Common myeloid progenitor, CD34-positive (primary cell): ENCODE results near the gene TRERF1.
"Not testable (repeated sequence)": the region's sequence is repeated elsewhere in the genome, so short reads cannot be mapped to it uniquely, and the experiment has no call there.

Experiments
- CTCF ChIA-PET: fragments of 350-600 bp; sonication (Branson Sonifier 250); formaldehyde crosslinking; loops from one replicate; lab custom pipeline; 2021; ENCODE audit warnings: antibody characterized with exemption; lab: Charles Lee
- POLR2A ChIA-PET: fragments of 350-600 bp; sonication (Branson Sonifier 250); formaldehyde crosslinking; loops from one replicate; lab custom pipeline; 2021; ENCODE audit warnings: antibody characterized with exemption; lab: Charles Lee
- DNase-seq, 3 donors: peaks; one replicate each; pipeline versions ENCODE4 v3.0.0 to v3.0.0-alpha.2; 2013
- H3K27ac ChIP-seq, 2 experiments: 1 replicate in 1 of 2; 2 replicates in 1 of 2; pipeline ENCODE4 v1.7.0; 2013; ENCODE audit warnings: inconsistent platforms in 2 of 2, low read length in 2 of 2, mild to moderate bottlenecking in 2 of 2, low read depth in 1 of 2, moderate library complexity in 1 of 2; ENCODE audit not compliant: severe bottlenecking in 2 of 2, insufficient read depth in 1 of 2, poor library complexity in 1 of 2
- H3K27me3 ChIP-seq, 5 experiments: replicated peaks in 2 of 5; 1 replicate in 3 of 5; 2 replicates in 2 of 5; pipeline versions ENCODE4 v1.6.1 to v1.7.0; 2013; ENCODE audit warnings: low read length in 4 of 5, mild to moderate bottlenecking in 2 of 5, moderate library complexity in 2 of 5, inconsistent platforms in 1 of 5; ENCODE audit not compliant: insufficient read depth in 5 of 5, control insufficient read depth in 4 of 5
- H3K36me3 ChIP-seq, 4 experiments: 1 replicate in 2 of 4; 2 replicates in 2 of 4; pipeline versions ENCODE4 v1.6.1 to v1.7.0; 2013; ENCODE audit warnings: low read length in 3 of 4, control low read depth in 1 of 4, mild to moderate bottlenecking in 1 of 4; ENCODE audit not compliant: control insufficient read depth in 4 of 4, insufficient read depth in 4 of 4
- H3K4me1 ChIP-seq, 4 experiments: 1 replicate in 3 of 4; 2 replicates in 1 of 4; pipeline versions ENCODE4 v1.6.1 to v1.7.1; 2013; ENCODE audit warnings: low read length in 3 of 4, mild to moderate bottlenecking in 3 of 4, control low read depth in 1 of 4, inconsistent platforms in 1 of 4, moderate library complexity in 1 of 4; ENCODE audit not compliant: control insufficient read depth in 4 of 4, insufficient read depth in 4 of 4; ENCODE audit errors: control extremely low read depth in 1 of 4
- H3K4me3 ChIP-seq, 7 experiments: 1 replicate in 4 of 7; 2 replicates in 3 of 7; pipeline versions ENCODE4 v1.5.1 to v1.7.0; 2013; ENCODE audit warnings: mild to moderate bottlenecking in 7 of 7, low read length in 6 of 7, moderate library complexity in 6 of 7, inconsistent platforms in 2 of 7, low read depth in 2 of 7, control low read depth in 1 of 7; ENCODE audit not compliant: insufficient read depth in 4 of 7, control insufficient read depth in 1 of 7; ENCODE audit errors: extremely low read depth in 1 of 7
- H3K9me3 ChIP-seq, 5 experiments: 1 replicate in 4 of 5; 2 replicates in 1 of 5; pipeline versions ENCODE4 v1.6.1 to v1.7.1; 2013; ENCODE audit warnings: low read length in 4 of 5, mild to moderate bottlenecking in 2 of 5, inconsistent platforms in 1 of 5, low read depth in 1 of 5, moderate library complexity in 1 of 5; ENCODE audit not compliant: control insufficient read depth in 4 of 5, insufficient read depth in 2 of 5; ENCODE audit errors: control extremely low read depth in 1 of 5
- WGBS: methylation state at CpG from one replicate; pipeline ENCODE4 v1.1.5; 2013; ENCODE audit not compliant: insufficient coverage; 5-methylcytosine and 5-hydroxymethylcytosine counted together

Gene TRERF1

DNA sequence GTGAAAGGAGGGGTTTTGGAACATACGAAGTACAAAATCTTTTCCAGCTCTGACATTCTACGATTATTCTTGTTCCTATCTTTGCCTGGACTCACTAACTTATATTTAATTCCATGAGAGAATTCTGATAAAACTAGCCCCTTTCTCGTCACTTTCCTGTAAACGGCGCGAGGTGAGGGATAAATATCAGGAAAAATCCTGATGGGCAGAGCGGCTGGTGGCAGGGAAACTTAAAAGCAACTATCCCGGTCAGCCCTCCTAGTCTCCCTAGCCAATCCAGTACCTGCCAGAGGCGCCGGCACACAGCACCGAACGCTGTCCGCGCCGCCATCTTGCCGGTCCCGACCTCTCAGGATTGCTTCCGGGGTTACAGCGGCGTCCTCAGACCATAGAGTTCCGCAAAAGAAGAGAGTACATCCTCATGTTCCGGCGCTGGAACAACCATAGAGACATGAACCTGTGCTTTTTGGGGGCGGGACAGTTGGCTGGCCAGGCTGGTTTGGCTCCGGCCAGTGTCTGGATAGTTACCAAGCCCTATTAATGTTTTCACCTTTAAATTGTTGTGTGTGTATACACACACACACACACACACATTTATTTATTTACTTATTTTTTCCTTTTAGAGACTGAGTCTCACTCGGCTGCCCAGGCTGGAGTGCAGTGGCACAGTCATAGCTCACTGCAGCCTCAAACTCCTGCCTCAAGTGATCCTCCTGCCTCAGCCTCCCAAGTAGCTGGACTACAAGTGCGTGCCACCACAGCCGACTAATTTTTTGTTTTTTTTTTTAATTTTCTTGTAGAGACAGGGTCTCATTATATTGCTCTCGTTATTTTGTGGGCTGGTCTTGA, 234.0 kb downstream of the TRERF1 start, which contains the start of gene MRPS10:
Gene MRPS10 (minus strand): TSS at position 343 of the 849 bp plus-strand sequence. CDS start 12 bp downstream, at position 331.
- Histone ChIP-seq H3K9me3 (no peaks in the 10 kb centered on the region), H3K4me3 (peak within 1 kb of the TSS; percentile 56 to 100 (median 98)), H3K4me1 (peaks cover 4 to 16% (median 8%) of the 10 kb centered on the region in 4 experiments), H3K36me3 (peaks cover 3 to 14% (median 8%) of the 10 kb centered on the region in 4 experiments), H3K27me3 (no peaks in the 10 kb centered on the region), H3K27ac (peak within 1 kb of the TSS; percentile 86 to 92)
- 5% methylated on average over 13 of the region's 29 CpGs for WGBS
- DNase-seq = peak; percentile 95 to 96 (median 96)
- ChIA-PET CTCF (interaction anchor here (0.8 to 1.0 kb wide), 2 partner anchors 9 to 174 kb away, joined by 3 to 5 read pairs; no protein-coding TSS in a partner anchor), POLR2A (no interaction called here)

DNA sequence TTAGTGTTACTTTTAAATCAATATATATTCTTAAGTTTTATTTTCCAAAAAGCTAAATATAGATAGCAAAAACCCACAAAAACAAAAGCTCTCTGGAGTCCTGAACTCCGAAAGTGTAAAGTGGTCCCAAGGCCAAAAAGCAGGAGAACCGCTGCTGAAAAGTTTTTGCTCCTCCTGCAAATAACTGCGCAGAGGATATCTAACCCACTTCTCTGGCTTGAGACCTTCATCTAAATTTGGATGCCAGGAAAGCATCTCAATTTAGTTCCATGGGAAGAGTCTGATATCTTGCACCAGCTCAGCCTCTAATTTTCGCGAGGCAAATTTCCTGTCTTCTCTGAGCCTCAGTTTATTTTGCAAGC, 234.6 kb downstream of the TRERF1 start:
- POLR2A ChIA-PET = no interaction called here
- 4% methylated on average over 3 of the region's 5 CpGs for WGBS
- Histone ChIP-seq H3K36me3 (peaks cover 3 to 19% (median 12%) of the 10 kb centered on the region in 4 experiments), H3K9me3 (no peaks in the 10 kb centered on the region), H3K4me3 (peak overlapping the region; percentile 56 to 100 (median 98)), H3K4me1 (peaks cover 4 to 16% (median 8%) of the 10 kb centered on the region in 4 experiments), H3K27me3 (no peaks in the 10 kb centered on the region), H3K27ac (peak overlapping the region; percentile 86 to 92)
- CTCF ChIA-PET = interaction anchor here (0.8 to 1.7 kb wide), 3 partner anchors 9 to 173 kb away, joined by 3 to 7 read pairs (median 5); no protein-coding TSS in a partner anchor
- peak in 1 of 3 donors; percentile 16 for DNase-seq

- H3K36me3 ChIP-seq = peaks cover 3 to 26% (median 16%) of the 10 kb centered on the region in 4 experiments
- CTCF ChIA-PET = interaction anchor here (1.4 to 1.7 kb wide), 2 partner anchors 14 to 26 kb away, joined by 3 to 7 read pairs; no protein-coding TSS in a partner anchor
- H3K27ac ChIP-seq = peak overlapping the region in 1 of 2 experiments; percentile 92
- 98% methylated on average over 17 of the region's 18 CpGs for WGBS
- DNase-seq, H3K27me3 ChIP-seq, H3K9me3 ChIP-seq, POLR2A ChIA-PET: not testable (repeated sequence)
- peak overlapping the region in 5 of 7 experiments; percentile 90 to 100 (median 98) for H3K4me3 ChIP-seq
- peaks cover 4 to 16% (median 8%) of the 10 kb centered on the region in 4 experiments for H3K4me1 ChIP-seq
Observed at GRCh38 chr6:42216495-42216894, 235.2 kb downstream of the TRERF1 start.

GRCh38 chr6:42212442-42212841, 239.3 kb downstream of the TRERF1 start:
- POLR2A ChIA-PET = no interaction called here
- CTCF ChIA-PET = interaction anchor here (0.9 to 1.2 kb wide), 2 partner anchors 77 to 335 kb away, joined by 3 to 6 read pairs; no protein-coding TSS in a partner anchor
- no peaks in the 10 kb centered on the region for H3K27me3 ChIP-seq
- H3K4me3 ChIP-seq = no peak overlapping the region
- H3K4me1 ChIP-seq = peaks cover 4 to 16% (median 8%) of the 10 kb centered on the region in 4 experiments
- no peak overlapping the region for H3K27ac ChIP-seq
- no peaks in the 10 kb centered on the region for H3K9me3 ChIP-seq
- peaks cover 17 to 59% (median 38%) of the 10 kb centered on the region in 4 experiments for H3K36me3 ChIP-seq
- no CpG with 5 or more reads among the region's 3 CpGs for WGBS
- DNase-seq = no peak

DNA sequence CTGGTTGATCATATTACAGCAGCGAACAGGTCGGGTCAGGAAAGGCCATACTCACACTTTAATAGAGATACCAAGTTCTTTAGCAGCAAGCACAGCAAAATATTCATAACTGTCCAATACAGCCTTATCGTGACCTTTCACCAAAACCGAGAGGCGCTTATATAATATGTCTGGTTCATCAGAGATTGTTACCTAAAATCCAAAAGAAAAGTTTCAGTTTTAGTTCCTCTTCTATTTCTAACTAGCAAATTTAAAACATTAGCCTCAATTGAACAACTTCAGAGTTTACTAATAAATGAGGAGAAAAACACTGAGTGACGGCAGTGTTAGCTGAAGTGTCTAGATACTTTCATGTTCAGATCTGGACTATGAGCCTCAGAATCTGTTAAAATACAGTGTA, 240.0 kb downstream of the TRERF1 start:
- WGBS = 100% methylated on average over 1 of the region's 6 CpGs
- ChIA-PET CTCF (no interaction called here), POLR2A (no interaction called here)
- H3K9me3 ChIP-seq = no peaks in the 10 kb centered on the region
- H3K4me1 ChIP-seq = peaks cover under 1 to 13% (median 5%) of the 10 kb centered on the region in 4 experiments
- no peak overlapping the region for H3K4me3 ChIP-seq
- H3K36me3 ChIP-seq = peaks cover 17 to 61% (median 38%) of the 10 kb centered on the region in 4 experiments
- no peaks in the 10 kb centered on the region for H3K27me3 ChIP-seq
- no peak overlapping the region for H3K27ac ChIP-seq
- no peak for DNase-seq

GRCh38 chr6:42210551-42210950, 241.2 kb downstream of the TRERF1 start:
- ChIA-PET POLR2A (no interaction called here), CTCF (no interaction called here)
- DNase-seq = no peak
- H3K36me3 ChIP-seq = peaks cover 17 to 70% (median 40%) of the 10 kb centered on the region in 4 experiments
- H3K4me1 ChIP-seq = peaks cover 0 to 4% (median 0%) of the 10 kb centered on the region in 4 experiments
- no peaks in the 10 kb centered on the region for H3K9me3 ChIP-seq
- H3K4me3 ChIP-seq = no peak overlapping the region
- no peaks in the 10 kb centered on the region for H3K27me3 ChIP-seq
- no CpG with 5 or more reads among the region's 1 CpG for WGBS
- H3K27ac ChIP-seq = no peak overlapping the region
